ENCODE measurements around the gene ZSCAN18.
A peak's percentile ranks its signal among the peaks of the same experiment; 100 is the strongest.

The ZSCAN18 gene

GRCh38 chr19:58044391-58044790, 53.6 kb downstream of the ZSCAN18 start:
- DNase-seq, result no peak

GRCh38 chr19:58042495-58043340, 55.3 kb downstream of the ZSCAN18 start:
- no peak for DNase-seq

GRCh38 chr19:58040751-58041525, 57.1 kb downstream of the ZSCAN18 start:
- DNase-seq, result no peak

GRCh38 chr19:58038688-58039204, 59.3 kb downstream of the ZSCAN18 start:
- DNase-seq, result no peak

- peak; percentile 6 for DNase-seq
These were observed 59.9 kb downstream of the ZSCAN18 start for GRCh38 chr19:58037927-58038687.

GRCh38 chr19:58035863-58036262, 62.2 kb downstream of the ZSCAN18 start:
- no peak for DNase-seq

GRCh38 chr19:58034477-58034793, 63.6 kb downstream of the ZSCAN18 start:
- DNase-seq, result no peak
